ENCODE measurements around the gene DNAH2. TPM values are rescaled to one million over a fixed set of nuclear protein-coding genes. Genes with fewer than 3 reads are reported as not detected.

Gene DNAH2
- total and polyA plus RNA-seq, 2 of the 4 experiments (the other 2 are of a cell fraction) = under 0.01 to 0.02 TPM

GRCh38 chr17:7790150-7790549, 72.6 kb downstream of the DNAH2 start:
- intact Hi-C loops (cut with micrococcal nuclease) = no loop called here
- Histone ChIP-seq H3K79me1 (ENCODE audit: low read depth in 1 of 2, low read length in 2 of 2) (no peaks in the 10 kb centered on the region), H4K91ac (ENCODE audit: insufficient read depth, low read depth, low read length) (no peak overlapping the region), H3K4me1 (ENCODE audit: control insufficient read depth, insufficient read depth, low read length) (no peaks in the 10 kb centered on the region), H2AK9ac (replicated peaks; ENCODE audit: low read depth, low read length, poor library complexity) (no peak overlapping the region), H2AK5ac (ENCODE audit: low read depth, low read length) (no peak overlapping the region), H3K18ac (ENCODE audit: low read depth, low read length) (no peak overlapping the region), H2BK5ac (ENCODE audit: low read depth, low read length, poor library complexity, severe bottlenecking) (no peak overlapping the region), H2AFZ (replicated peaks; ENCODE audit: low read length, poor library complexity) (no peak overlapping the region), H3K27me3 (ENCODE audit: control insufficient read depth, insufficient read depth, low read length) (peaks cover 27% of the 10 kb centered on the region), H3K4me3 (ENCODE audit: insufficient read depth, low read depth, low read length) (no peak overlapping the region), H3K9me1 (ENCODE audit: insufficient read depth, low read length) (no peaks in the 10 kb centered on the region), H3K36me3 (ENCODE audit: control insufficient read depth, insufficient read depth, low read length) (no peaks in the 10 kb centered on the region), H3K27ac (ENCODE audit: insufficient read depth, low read length) (no peak overlapping the region), H4K8ac (ENCODE audit: low read depth in 2 of 2, low read length in 2 of 2) (no peak overlapping the region), H3K9ac (ENCODE audit: low read depth, low read length) (no peak overlapping the region), H3K4ac (ENCODE audit: low read depth, low read length) (no peak overlapping the region), H2BK120ac (ENCODE audit: low read depth, low read length) (no peak overlapping the region), H3K9me3 (ENCODE audit: control insufficient read depth, insufficient read depth, low read length) (no peaks in the 10 kb centered on the region), H4K20me1 (ENCODE audit: insufficient read depth, low read length) (no peaks in the 10 kb centered on the region), H3K4me2 (ENCODE audit: low read depth, low read length) (no peak overlapping the region), H3K14ac (replicated peaks; ENCODE audit: low read depth, low read length) (no peak overlapping the region), H3K56ac (ENCODE audit: extremely low read depth, insufficient read depth, low read length) (no peak overlapping the region), H2BK15ac (ENCODE audit: low read depth, low read length) (no peak overlapping the region), H3K23ac (ENCODE audit: low read depth, low read length) (no peak overlapping the region), H2BK20ac (ENCODE audit: low read depth, low read length) (no peak overlapping the region), H4K5ac (ENCODE audit: low read depth, low read length) (no peak overlapping the region)
- ATAC-seq (ENCODE audit: low read depth) (no peak), DNase-seq (no peak)
- POLR2A ChIA-PET (ENCODE audit: unreplicated experiment) = no interaction called here
- in situ Hi-C loops (cut with MboI; ENCODE audit: low sequenced_read_pairs) = no loop called here
- CTCF ChIA-PET = interaction anchor here (1.1 kb wide), 1 partner anchor 47 kb away, joined by 3 read pairs; no protein-coding TSS in a partner anchor
- dilution Hi-C loops (cut with HindIII; ENCODE audit: low sequenced_read_pairs, unreplicated experiment) = no loop called here
- WGBS, 2 experiments (ENCODE audit: extremely low coverage in 2 of 2, insufficient read length in 1 of 2) = no CpG with 5 or more reads among the region's 5 CpGs
- TF ChIP-seq BHLHE40 (IDR thresholded peaks at IDR 0.05; ENCODE audit: low read depth, low read length) (no peak), CEBPB (IDR thresholded peaks at IDR 0.05; ENCODE audit: low read depth, low read length) (no peak), POLR2A (IDR thresholded peaks at IDR 0.05; ENCODE audit: low read depth, low read length) (no peak), RAD21 (IDR thresholded peaks at IDR 0.05; ENCODE audit: low read length) (no peak), NFE2L2 (IDR thresholded peaks at IDR 0.05; ENCODE audit: low read depth, low read length) (no peak), CTCF (conservative IDR thresholded peaks at IDR 0.05; ENCODE audit: low read depth, low read length) (no peak), SMC3 (IDR thresholded peaks at IDR 0.05; ENCODE audit: low read depth, low read length) (no peak), MAFK (IDR thresholded peaks at IDR 0.05; ENCODE audit: low read depth, low read length) (no peak), MXI1 (IDR thresholded peaks at IDR 0.05; ENCODE audit: borderline replicate concordance, low read depth, low read length) (no peak), RCOR1 (IDR thresholded peaks at IDR 0.05; ENCODE audit: insufficient replicate concordance, low read length) (no peak), MAZ (IDR thresholded peaks at IDR 0.05; ENCODE audit: borderline replicate concordance, low read depth, low read length) (no peak), RFX5 (IDR thresholded peaks at IDR 0.05; ENCODE audit: low read depth, low read length) (no peak), CHD1 (IDR thresholded peaks at IDR 0.05; ENCODE audit: low read depth, low read length) (no peak), FOS (IDR thresholded peaks at IDR 0.05; ENCODE audit: low read depth, low read length) (no peak)
- TF ChIP-seq, protein P1, sequence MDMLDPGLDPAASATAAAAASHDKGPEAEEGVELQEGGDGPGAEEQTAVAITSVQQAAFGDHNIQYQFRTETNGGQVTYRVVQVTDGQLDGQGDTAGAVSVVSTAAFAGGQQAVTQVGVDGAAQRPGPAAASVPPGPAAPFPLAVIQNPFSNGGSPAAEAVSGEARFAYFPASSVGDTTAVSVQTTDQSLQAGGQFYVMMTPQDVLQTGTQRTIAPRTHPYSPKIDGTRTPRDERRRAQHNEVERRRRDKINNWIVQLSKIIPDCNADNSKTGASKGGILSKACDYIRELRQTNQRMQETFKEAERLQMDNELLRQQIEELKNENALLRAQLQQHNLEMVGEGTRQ (IDR thresholded peaks at IDR 0.05; ENCODE audit: low read depth, low read length) = no peak
- TF ChIP-seq, protein P2, sequence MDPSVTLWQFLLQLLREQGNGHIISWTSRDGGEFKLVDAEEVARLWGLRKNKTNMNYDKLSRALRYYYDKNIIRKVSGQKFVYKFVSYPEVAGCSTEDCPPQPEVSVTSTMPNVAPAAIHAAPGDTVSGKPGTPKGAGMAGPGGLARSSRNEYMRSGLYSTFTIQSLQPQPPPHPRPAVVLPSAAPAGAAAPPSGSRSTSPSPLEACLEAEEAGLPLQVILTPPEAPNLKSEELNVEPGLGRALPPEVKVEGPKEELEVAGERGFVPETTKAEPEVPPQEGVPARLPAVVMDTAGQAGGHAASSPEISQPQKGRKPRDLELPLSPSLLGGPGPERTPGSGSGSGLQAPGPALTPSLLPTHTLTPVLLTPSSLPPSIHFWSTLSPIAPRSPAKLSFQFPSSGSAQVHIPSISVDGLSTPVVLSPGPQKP (IDR thresholded peaks at IDR 0.05; ENCODE audit: borderline replicate concordance, low read depth, low read length) = no peak
- BruUV-seq (replicated peaks) = no TSS peak
